Activated naive CD8-positive, alpha-beta T cell treated with anti-CD3 and anti-CD28 coated beads, Interleukin-2, amount 10 ng/mL, durations not matched to agents 7 days and 5 days (primary cell): Measurements from ENCODE around the gene ERMAP. TPM values are rescaled to one million over a fixed set of nuclear protein-coding genes. Genes with fewer than 3 reads are reported as not detected.
"Not testable (repeated sequence)": the region's sequence is repeated elsewhere in the genome, so short reads cannot be mapped to it uniquely, and the experiment has no call there.

Source experiments
- ATAC-seq: fragments of 150-1000 bp; cut with Tn5 transposase; one replicate; pipeline ENCODE4 v1.10.0; 2021; ENCODE audit warnings: low read depth, moderate library complexity
- POLR2A ChIA-PET: fragments of 350-600 bp; sonication (Branson Sonifier 250); formaldehyde crosslinking; loops from one replicate; lab custom pipeline; 2021; ENCODE audit warnings: antibody characterized with exemption; lab: Charles Lee
- DNase-seq: peaks from one replicate; pipeline ENCODE4 v3.0.0; 2021
- H3K27ac Mint-ChIP-seq: one replicate; pipeline ENCODE4 v1.8.0; 2022; ENCODE audit warnings: mild to moderate bottlenecking, mixed read lengths
- H3K27me3 Mint-ChIP-seq: one replicate; pipeline ENCODE4 v1.8.0; 2022; ENCODE audit warnings: mild to moderate bottlenecking, moderate library complexity, mixed read lengths
- H3K36me3 Mint-ChIP-seq: one replicate; pipeline ENCODE4 v1.8.0; 2021; ENCODE audit warnings: mild to moderate bottlenecking, mixed read lengths
- H3K4me1 Mint-ChIP-seq: one replicate; pipeline ENCODE4 v1.8.0; 2021; ENCODE audit warnings: mixed read lengths
- H3K4me3 Mint-ChIP-seq: one replicate; pipeline ENCODE4 v1.8.0; 2022; ENCODE audit warnings: mild to moderate bottlenecking, moderate library complexity, mixed read lengths
- H3K9me3 Mint-ChIP-seq: one replicate; pipeline ENCODE4 v1.8.0; 2021; ENCODE audit warnings: mixed read lengths
- total RNA-seq, 2 experiments: library from RNA; stranded (reverse); gene quantifications; one replicate each; pipeline ENCODE4 v1.2.3, GENCODE V29; 2021

ERMAP gene
- total RNA-seq, 2 experiments from 2014 or later: 3.9 to 5.0 TPM

DNA sequence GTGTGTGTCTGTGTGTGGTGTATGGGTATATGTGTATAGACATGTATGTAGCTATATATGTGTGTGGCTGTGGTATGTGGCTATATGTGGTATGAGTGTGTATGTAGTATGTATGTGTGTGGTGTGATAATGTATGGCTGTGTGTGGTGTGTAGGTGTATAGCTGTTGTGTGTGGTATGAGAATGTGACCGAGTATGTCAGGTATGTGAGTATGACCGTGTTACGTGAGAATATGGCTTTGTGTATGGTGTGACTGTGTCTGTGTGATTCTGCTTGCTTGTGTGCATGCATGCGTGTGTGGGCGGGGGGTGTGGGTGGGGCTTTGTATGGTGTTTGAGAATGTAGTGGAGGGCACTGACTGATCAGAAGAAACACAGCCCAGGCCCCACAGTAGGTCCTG, 33.0 kb downstream of the ERMAP start:
- H3K36me3 Mint-ChIP-seq: peaks cover 45% of the 10 kb centered on the region
- DNase-seq (no peak), ATAC-seq (no peak)
- no peak overlapping the region for H3K4me3 Mint-ChIP-seq
- peaks cover 28% of the 10 kb centered on the region for H3K4me1 Mint-ChIP-seq
- peaks cover 3% of the 10 kb centered on the region for H3K9me3 Mint-ChIP-seq
- POLR2A ChIA-PET: no interaction called here
- H3K27me3 Mint-ChIP-seq: no peaks in the 10 kb centered on the region
- H3K27ac Mint-ChIP-seq: no peak overlapping the region

GRCh38 chr1:42851420-42851819, 34.5 kb downstream of the ERMAP start:
- Mint-ChIP-seq H3K27me3 (no peaks in the 10 kb centered on the region), H3K27ac (no peak overlapping the region), H3K4me1 (peaks cover 23% of the 10 kb centered on the region), H3K4me3 (no peak overlapping the region), H3K36me3 (peaks cover 51% of the 10 kb centered on the region), H3K9me3 (peaks cover 3% of the 10 kb centered on the region)
- no peak for DNase-seq
- POLR2A ChIA-PET: no interaction called here
- ATAC-seq: no peak

DNA sequence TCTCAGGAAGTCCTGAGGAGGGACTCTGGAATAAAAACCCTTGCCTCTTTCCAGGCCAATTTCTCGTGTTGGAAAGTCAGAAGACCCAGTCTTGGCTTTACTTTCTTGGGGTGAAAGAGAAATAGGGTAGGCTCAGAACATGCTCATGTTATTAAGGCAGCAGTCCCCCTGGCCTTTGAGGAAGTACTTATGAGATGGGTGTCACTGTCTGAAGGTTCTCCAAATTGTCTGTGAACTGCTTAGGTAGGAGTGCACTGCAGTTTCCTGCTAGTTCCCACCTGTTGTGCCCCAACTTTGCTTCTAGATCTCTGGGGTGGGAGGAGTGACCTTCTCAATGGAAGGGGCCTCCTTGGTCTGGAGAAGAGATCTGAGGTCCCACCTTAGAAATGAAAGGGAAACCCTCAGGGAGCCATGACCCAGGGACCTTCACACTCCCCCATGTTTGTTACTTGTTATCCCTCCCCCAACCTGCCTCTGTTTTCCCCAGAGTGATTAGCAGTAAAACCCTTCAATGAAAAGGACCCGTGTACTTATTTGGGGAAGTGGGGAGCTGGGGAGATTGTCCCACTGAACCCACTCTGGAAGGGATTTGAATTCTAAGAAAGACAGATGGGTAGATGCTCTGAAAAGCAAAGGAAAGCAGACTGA, 35.2 kb downstream of the ERMAP start:
- Mint-ChIP-seq H3K27me3 (no peaks in the 10 kb centered on the region), H3K36me3 (peaks cover 51% of the 10 kb centered on the region), H3K27ac (no peak overlapping the region), H3K9me3 (peaks cover 3% of the 10 kb centered on the region), H3K4me1 (peaks cover 22% of the 10 kb centered on the region), H3K4me3 (no peak overlapping the region)
- DNase-seq (no peak), ATAC-seq (no peak)
- POLR2A ChIA-PET: no interaction called here

DNA sequence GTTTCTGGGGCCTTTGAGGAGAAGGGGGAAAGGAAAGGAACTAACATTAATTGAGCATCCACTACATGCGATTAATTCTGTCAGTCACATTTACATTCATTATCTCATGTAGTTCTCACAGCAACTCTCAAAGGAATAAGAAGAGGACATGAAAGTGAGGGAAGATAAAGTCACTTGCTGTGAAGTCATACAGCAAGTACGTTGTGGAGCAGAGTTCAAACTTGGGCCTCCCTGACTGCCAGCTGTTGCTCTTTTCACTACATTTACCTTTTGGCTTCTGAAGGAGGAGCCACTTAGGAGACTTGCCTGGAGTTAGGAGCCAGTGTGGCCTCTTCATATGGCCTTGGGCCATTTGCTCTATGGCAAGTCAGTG, 35.7 kb downstream of the ERMAP start:
- peaks cover 8% of the 10 kb centered on the region for H3K9me3 Mint-ChIP-seq
- peaks cover 16% of the 10 kb centered on the region for H3K4me1 Mint-ChIP-seq
- no peak for ATAC-seq
- no peaks in the 10 kb centered on the region for H3K27me3 Mint-ChIP-seq
- DNase-seq: no peak
- no peak overlapping the region for H3K4me3 Mint-ChIP-seq
- H3K36me3 Mint-ChIP-seq: peaks cover 56% of the 10 kb centered on the region
- POLR2A ChIA-PET: no interaction called here
- H3K27ac Mint-ChIP-seq: no peak overlapping the region

- H3K9me3 Mint-ChIP-seq: peaks cover 9% of the 10 kb centered on the region
Observed at GRCh38 chr1:42853116-42853884, 36.4 kb downstream of the ERMAP start.

DNA sequence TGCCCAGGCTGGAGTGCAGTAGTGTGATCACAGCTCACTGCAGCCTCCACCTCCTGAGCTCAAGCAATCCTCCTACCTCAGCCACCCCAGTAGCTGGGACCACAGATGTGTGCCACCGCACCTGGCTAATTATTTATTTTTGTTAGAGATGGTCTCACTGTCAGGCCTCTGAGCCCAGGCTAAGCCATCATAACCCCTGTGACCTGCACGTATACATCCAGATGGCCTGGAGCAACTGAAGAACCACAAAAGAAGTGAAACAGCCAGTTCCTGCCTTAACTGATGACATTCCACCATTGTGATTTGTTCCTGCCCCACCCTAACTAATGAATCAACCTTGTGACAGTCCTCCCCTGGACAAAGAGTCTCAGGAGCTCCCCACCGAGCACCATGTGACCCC, 39.6 kb downstream of the ERMAP start:
- peaks cover 20% of the 10 kb centered on the region for H3K9me3 Mint-ChIP-seq
- H3K4me1 Mint-ChIP-seq, ATAC-seq, H3K27ac Mint-ChIP-seq, H3K4me3 Mint-ChIP-seq, DNase-seq, POLR2A ChIA-PET: not testable (repeated sequence)
- peaks cover 18% of the 10 kb centered on the region for H3K27me3 Mint-ChIP-seq
- peaks cover 29% of the 10 kb centered on the region for H3K36me3 Mint-ChIP-seq

More at GRCh38 chr1:42853116-42853884, 36.4 kb downstream of the ERMAP start:
- ATAC-seq: no peak
- H3K4me1 Mint-ChIP-seq: peaks cover 9% of the 10 kb centered on the region
- DNase-seq: no peak
- peaks cover 58% of the 10 kb centered on the region for H3K36me3 Mint-ChIP-seq
- POLR2A ChIA-PET: no interaction called here
- H3K4me3 Mint-ChIP-seq: no peak overlapping the region
- H3K27me3 Mint-ChIP-seq: no peaks in the 10 kb centered on the region
- H3K27ac Mint-ChIP-seq: no peak overlapping the region

DNA sequence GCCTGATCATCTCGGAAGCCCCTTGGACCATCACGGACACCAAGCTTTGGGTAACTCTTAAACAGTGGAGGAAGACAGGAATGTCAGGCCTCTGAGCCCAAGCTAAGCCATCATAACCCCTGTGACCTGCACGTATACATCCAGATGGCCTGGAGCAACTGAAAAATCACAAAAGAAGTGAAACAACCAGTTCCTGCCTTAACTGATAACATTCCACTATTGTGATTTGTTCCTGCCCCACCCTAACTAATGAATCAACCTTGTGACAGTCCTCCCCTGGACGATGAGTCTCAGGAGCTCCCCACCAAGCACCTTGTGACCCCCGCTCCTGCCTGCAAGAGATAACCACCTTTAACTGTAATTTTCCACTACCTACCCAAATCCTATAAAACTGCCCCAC, 42.4 kb downstream of the ERMAP start:
- not testable (repeated sequence) for H3K27ac Mint-ChIP-seq, DNase-seq, H3K4me1 Mint-ChIP-seq, H3K4me3 Mint-ChIP-seq, ATAC-seq
- Mint-ChIP-seq H3K27me3 (peaks cover 26% of the 10 kb centered on the region), H3K9me3 (peaks cover 22% of the 10 kb centered on the region), H3K36me3 (peaks cover 16% of the 10 kb centered on the region)
- POLR2A ChIA-PET: interaction anchor here (1.6 kb wide), 1 partner anchor 13 kb away, joined by 4 read pairs; the partner anchor contains the start of gene ZNF691

DNA sequence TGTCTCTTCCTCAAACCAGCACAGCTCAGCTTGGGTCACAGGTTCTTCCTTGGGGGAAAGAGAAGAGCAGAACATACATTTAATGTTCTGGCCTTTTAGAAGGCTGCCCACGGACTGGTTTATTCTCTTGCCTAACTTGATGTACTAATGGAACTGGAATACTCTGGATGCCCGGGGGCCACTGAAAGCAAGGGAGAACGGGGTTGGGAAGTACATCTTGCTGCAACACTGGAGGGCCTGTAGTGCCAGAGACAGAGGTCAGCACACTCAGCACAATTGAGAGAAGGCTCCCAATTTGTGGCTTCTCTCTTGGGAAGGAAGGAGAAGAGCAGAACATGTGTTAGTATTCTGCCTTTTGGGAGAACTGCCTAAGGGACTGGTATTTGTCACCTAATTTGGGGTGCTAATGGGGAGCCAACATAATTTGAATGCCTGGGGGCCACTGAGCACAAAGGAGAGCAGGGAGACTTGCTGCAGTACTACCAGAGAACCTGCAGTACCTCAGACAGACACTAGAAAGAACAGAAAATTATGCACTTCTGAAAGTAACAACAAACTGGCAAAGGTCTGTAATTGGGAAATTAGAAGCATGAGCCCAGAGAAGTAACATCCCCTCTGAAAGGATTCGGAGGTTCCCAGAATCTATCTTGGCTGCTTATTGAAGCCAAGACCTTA, 43.6 kb downstream of the ERMAP start:
- Mint-ChIP-seq H3K4me3 (no peak overlapping the region), H3K27ac (no peak overlapping the region), H3K27me3 (peaks cover 31% of the 10 kb centered on the region), H3K9me3 (peaks cover 22% of the 10 kb centered on the region), H3K4me1 (no peaks in the 10 kb centered on the region), H3K36me3 (peaks cover 13% of the 10 kb centered on the region)
- DNase-seq: no peak
- POLR2A ChIA-PET: no interaction called here
- ATAC-seq: no peak

GRCh38 chr1:42861014-42861399, 44.1 kb downstream of the ERMAP start:
- POLR2A ChIA-PET: no interaction called here
- Mint-ChIP-seq H3K27me3 (peaks cover 31% of the 10 kb centered on the region), H3K4me3 (no peak overlapping the region), H3K36me3 (peaks cover 10% of the 10 kb centered on the region), H3K27ac (no peak overlapping the region), H3K4me1 (no peaks in the 10 kb centered on the region), H3K9me3 (peaks cover 22% of the 10 kb centered on the region)
- DNase-seq: no peak
- no peak for ATAC-seq

- ATAC-seq (no peak), DNase-seq (no peak)
- Mint-ChIP-seq H3K4me1 (no peaks in the 10 kb centered on the region), H3K9me3 (peaks cover 2% of the 10 kb centered on the region), H3K27ac (no peak overlapping the region), H3K4me3 (no peak overlapping the region), H3K36me3 (no peaks in the 10 kb centered on the region), H3K27me3 (peaks cover 16% of the 10 kb centered on the region)
- POLR2A ChIA-PET: no interaction called here
Observed at GRCh38 chr1:42866549-42866948, 49.6 kb downstream of the ERMAP start.

GRCh38 chr1:42868466-42868865, 51.5 kb downstream of the ERMAP start:
- not testable (repeated sequence) for H3K4me3 Mint-ChIP-seq

DNA sequence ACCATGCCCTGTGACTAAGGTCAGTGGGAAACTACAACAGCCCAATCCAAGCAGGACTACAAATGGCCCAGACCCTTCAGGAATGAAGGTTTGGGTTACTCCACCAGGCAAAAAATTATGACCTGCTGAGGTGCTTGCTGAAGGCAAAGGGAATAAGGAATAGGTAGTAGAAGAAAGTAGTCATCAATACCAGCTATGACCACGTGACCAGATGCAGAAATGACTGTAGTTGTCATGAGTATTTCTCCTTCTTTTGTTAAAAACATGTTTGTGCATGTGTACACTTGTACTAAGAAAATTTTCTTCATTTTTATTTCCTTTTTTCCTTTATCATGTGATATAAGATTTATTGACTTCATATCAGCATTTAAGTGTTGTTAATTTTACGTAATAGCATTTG, 52.3 kb downstream of the ERMAP start:
- DNase-seq, H3K9me3 Mint-ChIP-seq, H3K36me3 Mint-ChIP-seq, POLR2A ChIA-PET, H3K27ac Mint-ChIP-seq, H3K4me1 Mint-ChIP-seq, H3K27me3 Mint-ChIP-seq, H3K4me3 Mint-ChIP-seq, ATAC-seq: not testable (repeated sequence)

More at GRCh38 chr1:42868466-42868865, 51.5 kb downstream of the ERMAP start:
- peaks cover 14% of the 10 kb centered on the region for H3K27me3 Mint-ChIP-seq
- H3K27ac Mint-ChIP-seq, POLR2A ChIA-PET, DNase-seq, H3K9me3 Mint-ChIP-seq, ATAC-seq, H3K4me1 Mint-ChIP-seq, H3K36me3 Mint-ChIP-seq: not testable (repeated sequence)

DNA sequence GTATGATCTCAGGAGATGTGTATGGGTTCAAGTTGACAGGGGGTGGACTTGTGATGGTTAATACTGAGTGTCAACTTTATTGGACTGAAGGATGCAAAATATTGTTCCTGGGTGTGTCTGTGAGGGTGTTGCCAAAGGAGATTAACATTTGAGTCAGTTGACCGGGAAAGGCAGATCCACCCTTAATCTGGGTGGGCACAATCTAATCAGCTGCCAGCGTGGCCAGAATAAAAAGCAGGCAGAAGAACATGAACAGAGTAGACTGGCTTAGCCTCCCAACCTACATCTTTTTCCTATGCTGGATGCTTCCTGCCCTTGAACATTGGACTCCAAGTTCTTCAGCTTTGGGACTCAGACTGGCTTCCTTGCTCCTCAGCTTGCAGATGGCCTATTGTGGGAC, 52.8 kb downstream of the ERMAP start:
- POLR2A ChIA-PET, ATAC-seq, H3K4me3 Mint-ChIP-seq, H3K36me3 Mint-ChIP-seq, H3K27ac Mint-ChIP-seq, H3K27me3 Mint-ChIP-seq, DNase-seq, H3K9me3 Mint-ChIP-seq, H3K4me1 Mint-ChIP-seq: not testable (repeated sequence)
